ENCODE results near the gene FOXN4.

Gene FOXN4

GRCh38 chr12:109305547-109305946 lies 3.5 kb downstream of the FOXN4 start:
- Histone ChIP-seq H3K9me3 (ENCODE audit: low read length) (no peaks in the 10 kb centered on the region), H3K4me1 (ENCODE audit: insufficient read depth, low read length, severe bottlenecking) (peaks cover 6% of the 10 kb centered on the region), H4K20me1 (ENCODE audit: insufficient read depth, low read length) (no peaks in the 10 kb centered on the region), H3K4me3 (ENCODE audit: low read depth, low read length, poor library complexity, severe bottlenecking) (no peak overlapping the region), H3K79me2 (ENCODE audit: insufficient read depth, low read length) (no peaks in the 10 kb centered on the region), H3K27me3 (ENCODE audit: insufficient read depth, low read length) (no peaks in the 10 kb centered on the region), H3K9ac (ENCODE audit: low read length) (no peak overlapping the region), H3K27ac (ENCODE audit: low read depth, low read length, poor library complexity, severe bottlenecking) (no peak overlapping the region), H3K4me2 (ENCODE audit: low read length) (no peak overlapping the region), H3F3A (ENCODE audit: insufficient read depth, low read length) (no peaks in the 10 kb centered on the region), H3K9me2 (ENCODE audit: low read depth, low read length) (no peaks in the 10 kb centered on the region), H3K36me3 (ENCODE audit: insufficient read depth, low read length) (no peaks in the 10 kb centered on the region), H2AFZ (ENCODE audit: low read length) (no peak overlapping the region)
- TF ChIP-seq EZH2 (IDR thresholded peaks at IDR 0.05; ENCODE audit: borderline replicate concordance, low read length), result no peak

DNA sequence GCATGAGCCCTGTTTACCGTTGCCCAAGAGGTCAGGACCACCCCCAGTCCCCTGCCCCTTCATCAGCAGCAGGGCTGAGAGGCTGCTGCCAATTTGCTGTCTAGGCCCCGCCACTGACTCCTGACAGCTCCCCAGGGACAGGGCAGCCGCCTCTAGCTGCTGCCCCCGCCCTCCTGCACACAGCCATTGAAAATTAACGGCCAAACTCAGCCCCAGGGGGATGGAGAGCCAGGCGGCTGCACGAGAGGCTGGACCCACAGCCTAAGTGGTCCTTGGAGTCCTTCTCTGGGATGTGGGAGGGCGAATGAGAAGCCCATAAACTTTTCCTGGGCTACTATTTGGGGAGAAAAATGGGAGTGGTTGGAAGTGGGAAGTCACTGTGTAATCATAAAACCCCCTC lies 4.6 kb downstream of the FOXN4 start:
- H3K79me2 ChIP-seq (ENCODE audit: insufficient read depth, low read length), result no peaks in the 10 kb centered on the region
- no peaks in the 10 kb centered on the region for H3K9me3 ChIP-seq (ENCODE audit: low read length)
- no peak overlapping the region for H3K9ac ChIP-seq (ENCODE audit: low read length)
- H2AFZ ChIP-seq (ENCODE audit: low read length), result no peak overlapping the region
- H3K4me3 ChIP-seq (ENCODE audit: low read depth, low read length, poor library complexity, severe bottlenecking), result no peak overlapping the region
- H3F3A ChIP-seq (ENCODE audit: insufficient read depth, low read length), result no peaks in the 10 kb centered on the region
- H4K20me1 ChIP-seq (ENCODE audit: insufficient read depth, low read length), result no peaks in the 10 kb centered on the region
- no peaks in the 10 kb centered on the region for H3K36me3 ChIP-seq (ENCODE audit: insufficient read depth, low read length)
- H3K4me2 ChIP-seq (ENCODE audit: low read length), result no peak overlapping the region
- no peaks in the 10 kb centered on the region for H3K9me2 ChIP-seq (ENCODE audit: low read depth, low read length)
- no peak overlapping the region for H3K27ac ChIP-seq (ENCODE audit: low read depth, low read length, poor library complexity, severe bottlenecking)
- H3K27me3 ChIP-seq (ENCODE audit: insufficient read depth, low read length), result no peaks in the 10 kb centered on the region
- TF ChIP-seq CTCF (IDR thresholded peaks at IDR 0.05; ENCODE audit: low read length) (no peak), EZH2 (IDR thresholded peaks at IDR 0.05; ENCODE audit: borderline replicate concordance, low read length) (no peak)
- no peaks in the 10 kb centered on the region for H3K4me1 ChIP-seq (ENCODE audit: insufficient read depth, low read length, severe bottlenecking)

GRCh38 chr12:109302770-109303169 lies 6.3 kb downstream of the FOXN4 start:
- no peak for TF ChIP-seq EZH2 (IDR thresholded peaks at IDR 0.05; ENCODE audit: borderline replicate concordance, low read length)
- TF ChIP-seq CTCF (IDR thresholded peaks at IDR 0.05; ENCODE audit: low read length), result no peak
- H3K27me3 ChIP-seq (ENCODE audit: insufficient read depth, low read length), result no peaks in the 10 kb centered on the region
- H3K9ac ChIP-seq (ENCODE audit: low read length), result no peak overlapping the region
- H3K4me2 ChIP-seq (ENCODE audit: low read length), result no peak overlapping the region
- no peaks in the 10 kb centered on the region for H3K79me2 ChIP-seq (ENCODE audit: insufficient read depth, low read length)
- no peaks in the 10 kb centered on the region for H3K36me3 ChIP-seq (ENCODE audit: insufficient read depth, low read length)
- H3K4me1 ChIP-seq (ENCODE audit: insufficient read depth, low read length, severe bottlenecking), result no peaks in the 10 kb centered on the region
- H3K9me2 ChIP-seq (ENCODE audit: low read depth, low read length), result no peaks in the 10 kb centered on the region
- H4K20me1 ChIP-seq (ENCODE audit: insufficient read depth, low read length), result no peaks in the 10 kb centered on the region
- no peaks in the 10 kb centered on the region for H3K9me3 ChIP-seq (ENCODE audit: low read length)
- no peaks in the 10 kb centered on the region for H3F3A ChIP-seq (ENCODE audit: insufficient read depth, low read length)
- no peak overlapping the region for H3K4me3 ChIP-seq (ENCODE audit: low read depth, low read length, poor library complexity, severe bottlenecking)
- no peak overlapping the region for H2AFZ ChIP-seq (ENCODE audit: low read length)
- H3K27ac ChIP-seq (ENCODE audit: low read depth, low read length, poor library complexity, severe bottlenecking), result no peak overlapping the region

DNA sequence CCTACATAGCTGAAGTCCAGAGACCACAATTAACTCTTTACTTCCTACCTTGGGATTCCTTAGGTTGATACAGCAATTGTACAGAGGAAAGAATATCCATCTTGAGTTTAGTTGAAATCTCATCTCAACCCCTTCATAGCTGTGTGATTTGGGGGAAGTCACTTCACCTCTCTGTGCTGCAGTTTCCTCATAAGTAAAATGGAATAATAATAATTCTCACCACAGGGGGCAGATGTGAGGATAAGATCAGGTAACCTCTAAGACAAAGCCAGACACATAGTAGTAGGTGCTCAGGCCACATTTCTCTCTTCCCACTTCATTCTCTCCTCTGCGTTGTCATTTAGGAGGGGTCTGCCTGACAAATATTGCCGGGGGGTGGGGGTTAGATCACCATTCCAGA lies 6.7 kb downstream of the FOXN4 start:
- TF ChIP-seq CTCF (IDR thresholded peaks at IDR 0.05; ENCODE audit: low read length) (peak; percentile 17; the same call in 1 of the 2 replicates), EZH2 (IDR thresholded peaks at IDR 0.05; ENCODE audit: borderline replicate concordance, low read length) (no peak)
- H3K9ac ChIP-seq (ENCODE audit: low read length), result no peak overlapping the region
- H3K79me2 ChIP-seq (ENCODE audit: insufficient read depth, low read length), result no peaks in the 10 kb centered on the region
- no peak overlapping the region for H2AFZ ChIP-seq (ENCODE audit: low read length)
- no peaks in the 10 kb centered on the region for H3K27me3 ChIP-seq (ENCODE audit: insufficient read depth, low read length)
- no peaks in the 10 kb centered on the region for H3K36me3 ChIP-seq (ENCODE audit: insufficient read depth, low read length)
- H4K20me1 ChIP-seq (ENCODE audit: insufficient read depth, low read length), result no peaks in the 10 kb centered on the region
- H3K9me2 ChIP-seq (ENCODE audit: low read depth, low read length), result no peaks in the 10 kb centered on the region
- no peak overlapping the region for H3K4me3 ChIP-seq (ENCODE audit: low read depth, low read length, poor library complexity, severe bottlenecking)
- H3F3A ChIP-seq (ENCODE audit: insufficient read depth, low read length), result no peaks in the 10 kb centered on the region
- H3K27ac ChIP-seq (ENCODE audit: low read depth, low read length, poor library complexity, severe bottlenecking), result no peak overlapping the region
- H3K4me1 ChIP-seq (ENCODE audit: insufficient read depth, low read length, severe bottlenecking), result no peaks in the 10 kb centered on the region
- H3K4me2 ChIP-seq (ENCODE audit: low read length), result no peak overlapping the region
- H3K9me3 ChIP-seq (ENCODE audit: low read length), result no peaks in the 10 kb centered on the region

Data from OCI-LY1 (cell line).